Measurements from ENCODE around the gene AGBL3. TPM values are rescaled to one million over a fixed set of nuclear protein-coding genes. Genes with fewer than 3 reads are reported as not detected.

AGBL3 gene
- total and polyA plus RNA-seq, 4 donors = 0.67 to 3.1 (median 1.8) TPM

GRCh38 chr7:135152442-135152841, 166.1 kb downstream of the AGBL3 start:
- peaks cover 7 to 31% (median 11%) of the 10 kb centered on the region in 4 donors for H3K4me1 ChIP-seq (ENCODE audit: control insufficient read depth in 4 of 4, insufficient read depth in 4 of 4, low read length in 3 of 4)
- H3K36me3 ChIP-seq (ENCODE audit: control insufficient read depth in 4 of 4, insufficient read depth in 3 of 4, low read depth in 1 of 4, low read length in 3 of 4) = peaks cover 2 to 13% (median 6%) of the 10 kb centered on the region in 4 donors
- 53% methylated on average over 1 of the region's 1 CpG for WGBS
- no peak overlapping the region for H3K4me3 ChIP-seq (ENCODE audit: low read depth in 1 of 3, low read length in 3 of 3)
- TF ChIP-seq, protein P1, sequence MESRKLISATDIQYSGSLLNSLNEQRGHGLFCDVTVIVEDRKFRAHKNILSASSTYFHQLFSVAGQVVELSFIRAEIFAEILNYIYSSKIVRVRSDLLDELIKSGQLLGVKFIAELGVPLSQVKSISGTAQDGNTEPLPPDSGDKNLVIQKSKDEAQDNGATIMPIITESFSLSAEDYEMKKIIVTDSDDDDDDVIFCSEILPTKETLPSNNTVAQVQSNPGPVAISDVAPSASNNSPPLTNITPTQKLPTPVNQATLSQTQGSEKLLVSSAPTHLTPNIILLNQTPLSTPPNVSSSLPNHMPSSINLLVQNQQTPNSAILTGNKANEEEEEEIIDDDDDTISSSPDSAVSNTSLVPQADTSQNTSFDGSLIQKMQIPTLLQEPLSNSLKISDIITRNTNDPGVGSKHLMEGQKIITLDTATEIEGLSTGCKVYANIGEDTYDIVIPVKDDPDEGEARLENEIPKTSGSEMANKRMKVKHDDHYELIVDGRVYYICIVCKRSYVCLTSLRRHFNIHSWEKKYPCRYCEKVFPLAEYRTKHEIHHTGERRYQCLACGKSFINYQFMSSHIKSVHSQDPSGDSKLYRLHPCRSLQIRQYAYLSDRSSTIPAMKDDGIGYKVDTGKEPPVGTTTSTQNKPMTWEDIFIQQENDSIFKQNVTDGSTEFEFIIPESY (IDR thresholded peaks at IDR 0.05) = no peak
- no peak for TF ChIP-seq NR2F2 (IDR thresholded peaks at IDR 0.05)
- TF ChIP-seq SP1 (IDR thresholded peaks at IDR 0.05) = no peak
- TF ChIP-seq RXRA (IDR thresholded peaks at IDR 0.05) = no peak
- no peak for TF ChIP-seq HNF4A (conservative IDR thresholded peaks at IDR 0.05)
- no peak for TF ChIP-seq FOXA1 (IDR thresholded peaks at IDR 0.05)
- no peak for TF ChIP-seq FOXA2 (IDR thresholded peaks at IDR 0.05)
- H3K27me3 ChIP-seq (ENCODE audit: control insufficient read depth in 4 of 4, insufficient read depth in 4 of 4, low read length in 3 of 4) = no peaks in the 10 kb centered on the region
- H3K27ac ChIP-seq (ENCODE audit: low read depth in 1 of 2, low read length in 2 of 2) = peak overlapping the region in 1 of 2 donors; percentile 33
- H3K9ac ChIP-seq (ENCODE audit: low read depth in 1 of 2, low read length in 2 of 2) = no peak overlapping the region
- no peaks in the 10 kb centered on the region for H3K9me3 ChIP-seq (ENCODE audit: control insufficient read depth in 4 of 4, low read length in 3 of 4)
- no peak for DNase-seq (ENCODE audit: low spot score)

GRCh38 chr7:135154734-135155133, 168.4 kb downstream of the AGBL3 start:
- Histone ChIP-seq H3K27me3 (ENCODE audit: control insufficient read depth in 4 of 4, insufficient read depth in 4 of 4, low read length in 3 of 4) (no peaks in the 10 kb centered on the region), H3K27ac (ENCODE audit: low read depth in 1 of 2, low read length in 2 of 2) (no peak overlapping the region), H3K9ac (ENCODE audit: low read depth in 1 of 2, low read length in 2 of 2) (no peak overlapping the region), H3K4me1 (ENCODE audit: control insufficient read depth in 4 of 4, insufficient read depth in 4 of 4, low read length in 3 of 4) (peaks cover 14 to 51% (median 23%) of the 10 kb centered on the region in 4 donors), H3K36me3 (ENCODE audit: control insufficient read depth in 4 of 4, insufficient read depth in 3 of 4, low read depth in 1 of 4, low read length in 3 of 4) (peaks cover 2 to 13% (median 7%) of the 10 kb centered on the region in 4 donors), H3K4me3 (ENCODE audit: low read depth in 1 of 3, low read length in 3 of 3) (no peak overlapping the region), H3K9me3 (ENCODE audit: control insufficient read depth in 4 of 4, low read length in 3 of 4) (no peaks in the 10 kb centered on the region)
- WGBS = 85% methylated on average over 1 of the region's 1 CpG
- DNase-seq (ENCODE audit: low spot score) = no peak
- TF ChIP-seq RAD21 (IDR thresholded peaks at IDR 0.05) = no peak
- TF ChIP-seq HNF4A (conservative IDR thresholded peaks at IDR 0.05) = peak; percentile 14

GRCh38 chr7:135156290-135156689, 170.0 kb downstream of the AGBL3 start:
- Histone ChIP-seq H3K27ac (ENCODE audit: low read depth in 1 of 2, low read length in 2 of 2) (no peak overlapping the region), H3K9ac (ENCODE audit: low read depth in 1 of 2, low read length in 2 of 2) (no peak overlapping the region), H3K4me3 (ENCODE audit: low read depth in 1 of 3, low read length in 3 of 3) (no peak overlapping the region), H3K27me3 (ENCODE audit: control insufficient read depth in 4 of 4, insufficient read depth in 4 of 4, low read length in 3 of 4) (no peaks in the 10 kb centered on the region), H3K36me3 (ENCODE audit: control insufficient read depth in 4 of 4, insufficient read depth in 3 of 4, low read depth in 1 of 4, low read length in 3 of 4) (peaks cover 2 to 13% (median 7%) of the 10 kb centered on the region in 4 donors), H3K9me3 (ENCODE audit: control insufficient read depth in 4 of 4, low read length in 3 of 4) (no peaks in the 10 kb centered on the region), H3K4me1 (ENCODE audit: control insufficient read depth in 4 of 4, insufficient read depth in 4 of 4, low read length in 3 of 4) (peaks cover 11 to 47% (median 28%) of the 10 kb centered on the region in 4 donors)
- no peak for TF ChIP-seq NR2F2 (IDR thresholded peaks at IDR 0.05)
- TF ChIP-seq RXRA (IDR thresholded peaks at IDR 0.05) = no peak
- TF ChIP-seq RAD21 (IDR thresholded peaks at IDR 0.05) = no peak
- no peak for TF ChIP-seq EGR1 (IDR thresholded peaks at IDR 0.05; ENCODE audit: low read depth in 2 of 2)
- TF ChIP-seq JUND (IDR thresholded peaks at IDR 0.05) = no peak
- no peak for TF ChIP-seq YY1 (IDR thresholded peaks at IDR 0.05)
- no peak for TF ChIP-seq SP1 (IDR thresholded peaks at IDR 0.05)
- TF ChIP-seq TAF1 (conservative IDR thresholded peaks at IDR 0.05) = no peak
- TF ChIP-seq FOXA2 (IDR thresholded peaks at IDR 0.05) = no peak
- TF ChIP-seq, protein P2, sequence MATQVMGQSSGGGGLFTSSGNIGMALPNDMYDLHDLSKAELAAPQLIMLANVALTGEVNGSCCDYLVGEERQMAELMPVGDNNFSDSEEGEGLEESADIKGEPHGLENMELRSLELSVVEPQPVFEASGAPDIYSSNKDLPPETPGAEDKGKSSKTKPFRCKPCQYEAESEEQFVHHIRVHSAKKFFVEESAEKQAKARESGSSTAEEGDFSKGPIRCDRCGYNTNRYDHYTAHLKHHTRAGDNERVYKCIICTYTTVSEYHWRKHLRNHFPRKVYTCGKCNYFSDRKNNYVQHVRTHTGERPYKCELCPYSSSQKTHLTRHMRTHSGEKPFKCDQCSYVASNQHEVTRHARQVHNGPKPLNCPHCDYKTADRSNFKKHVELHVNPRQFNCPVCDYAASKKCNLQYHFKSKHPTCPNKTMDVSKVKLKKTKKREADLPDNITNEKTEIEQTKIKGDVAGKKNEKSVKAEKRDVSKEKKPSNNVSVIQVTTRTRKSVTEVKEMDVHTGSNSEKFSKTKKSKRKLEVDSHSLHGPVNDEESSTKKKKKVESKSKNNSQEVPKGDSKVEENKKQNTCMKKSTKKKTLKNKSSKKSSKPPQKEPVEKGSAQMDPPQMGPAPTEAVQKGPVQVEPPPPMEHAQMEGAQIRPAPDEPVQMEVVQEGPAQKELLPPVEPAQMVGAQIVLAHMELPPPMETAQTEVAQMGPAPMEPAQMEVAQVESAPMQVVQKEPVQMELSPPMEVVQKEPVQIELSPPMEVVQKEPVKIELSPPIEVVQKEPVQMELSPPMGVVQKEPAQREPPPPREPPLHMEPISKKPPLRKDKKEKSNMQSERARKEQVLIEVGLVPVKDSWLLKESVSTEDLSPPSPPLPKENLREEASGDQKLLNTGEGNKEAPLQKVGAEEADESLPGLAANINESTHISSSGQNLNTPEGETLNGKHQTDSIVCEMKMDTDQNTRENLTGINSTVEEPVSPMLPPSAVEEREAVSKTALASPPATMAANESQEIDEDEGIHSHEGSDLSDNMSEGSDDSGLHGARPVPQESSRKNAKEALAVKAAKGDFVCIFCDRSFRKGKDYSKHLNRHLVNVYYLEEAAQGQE (IDR thresholded peaks at IDR 0.05) = no peak
- TF ChIP-seq, protein P3, sequence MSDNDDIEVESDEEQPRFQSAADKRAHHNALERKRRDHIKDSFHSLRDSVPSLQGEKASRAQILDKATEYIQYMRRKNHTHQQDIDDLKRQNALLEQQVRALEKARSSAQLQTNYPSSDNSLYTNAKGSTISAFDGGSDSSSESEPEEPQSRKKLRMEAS (IDR thresholded peaks at IDR 0.05) = no peak
- TF ChIP-seq HNF4A (conservative IDR thresholded peaks at IDR 0.05) = no peak
- no peak for TF ChIP-seq GABPA (IDR thresholded peaks at IDR 0.05 in 1 of 2, conservative IDR thresholded peaks at IDR 0.05 in 1 of 2)
- no peak for TF ChIP-seq HNF4G (IDR thresholded peaks at IDR 0.05)
- TF ChIP-seq, protein P4, sequence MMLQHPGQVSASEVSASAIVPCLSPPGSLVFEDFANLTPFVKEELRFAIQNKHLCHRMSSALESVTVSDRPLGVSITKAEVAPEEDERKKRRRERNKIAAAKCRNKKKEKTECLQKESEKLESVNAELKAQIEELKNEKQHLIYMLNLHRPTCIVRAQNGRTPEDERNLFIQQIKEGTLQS (IDR thresholded peaks at IDR 0.05) = no peak
- 100% methylated on average over 1 of the region's 1 CpG for WGBS
- no peak for DNase-seq (ENCODE audit: low spot score)

All from liver (tissue), 9 donors.